ENCODE measurements around the gene SIDT1. TPM values are rescaled to one million over a fixed set of nuclear protein-coding genes. Genes with fewer than 3 reads are reported as not detected.

SIDT1 gene
- total and polyA plus RNA-seq, 4 donors, result 0.08 to 2.2 (median 0.82) TPM

- peaks cover 0 to 13% (median 6%) of the 10 kb centered on the region in 4 donors for H3K4me1 ChIP-seq (ENCODE audit: control insufficient read depth in 4 of 4, insufficient read depth in 4 of 4, low read length in 3 of 4)
- no peak overlapping the region for H3K27ac ChIP-seq (ENCODE audit: low read depth in 1 of 2, low read length in 2 of 2)
- no peak overlapping the region for H3K4me3 ChIP-seq (ENCODE audit: low read depth in 1 of 3, low read length in 3 of 3)
- no peak overlapping the region for H3K9ac ChIP-seq (ENCODE audit: low read depth in 1 of 2, low read length in 2 of 2)
- no peak for DNase-seq (ENCODE audit: low spot score)
- H3K9me3 ChIP-seq (ENCODE audit: control insufficient read depth in 4 of 4, low read length in 3 of 4), result peaks cover 0 to 3% (median under 1%) of the 10 kb centered on the region in 4 donors
- TF ChIP-seq YY1 (IDR thresholded peaks at IDR 0.05), result no peak
- no peaks in the 10 kb centered on the region for H3K27me3 ChIP-seq (ENCODE audit: control insufficient read depth in 4 of 4, insufficient read depth in 4 of 4, low read length in 3 of 4)
- no peaks in the 10 kb centered on the region for H3K36me3 ChIP-seq (ENCODE audit: control insufficient read depth in 4 of 4, insufficient read depth in 3 of 4, low read depth in 1 of 4, low read length in 3 of 4)
Observed at GRCh38 chr3:113537155-113537554, 4.8 kb downstream of the SIDT1 start.

DNA sequence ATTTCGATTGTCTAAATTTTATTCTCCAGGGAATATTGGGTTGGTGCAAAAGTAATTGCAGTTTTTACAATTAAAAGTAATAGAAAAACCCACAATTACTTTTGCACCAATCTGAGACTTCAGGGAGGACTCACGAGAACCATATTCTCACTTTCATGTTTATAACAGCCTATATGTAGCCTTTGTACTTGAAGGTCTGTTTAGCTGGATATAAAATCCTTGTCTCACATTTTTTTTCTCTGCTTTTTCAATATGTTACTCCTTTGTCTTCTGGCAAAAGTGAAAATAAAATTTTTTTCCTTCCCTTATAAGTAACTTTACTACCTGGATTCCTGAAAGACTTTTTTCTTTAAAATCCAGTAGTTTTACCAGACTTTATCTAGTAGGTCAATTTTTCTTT is 9.2 kb downstream of the SIDT1 start:
- no peak overlapping the region for H3K9ac ChIP-seq (ENCODE audit: low read depth in 1 of 2, low read length in 2 of 2)
- no peaks in the 10 kb centered on the region for H3K4me1 ChIP-seq (ENCODE audit: control insufficient read depth in 4 of 4, insufficient read depth in 4 of 4, low read length in 3 of 4)
- TF ChIP-seq NR2F2 (IDR thresholded peaks at IDR 0.05), result no peak
- TF ChIP-seq EGR1 (IDR thresholded peaks at IDR 0.05; ENCODE audit: low read depth in 2 of 2), result no peak
- no peak for TF ChIP-seq HNF4A (conservative IDR thresholded peaks at IDR 0.05)
- TF ChIP-seq HNF4G (IDR thresholded peaks at IDR 0.05), result no peak
- TF ChIP-seq CTCF (IDR thresholded peaks at IDR 0.05; ENCODE audit: low read depth, low read length, missing input control), result no peak
- no peak for TF ChIP-seq GABPA (IDR thresholded peaks at IDR 0.05 in 1 of 2, conservative IDR thresholded peaks at IDR 0.05 in 1 of 2)
- no peak for TF ChIP-seq ATF3 (IDR thresholded peaks at IDR 0.05)
- TF ChIP-seq, protein P1, sequence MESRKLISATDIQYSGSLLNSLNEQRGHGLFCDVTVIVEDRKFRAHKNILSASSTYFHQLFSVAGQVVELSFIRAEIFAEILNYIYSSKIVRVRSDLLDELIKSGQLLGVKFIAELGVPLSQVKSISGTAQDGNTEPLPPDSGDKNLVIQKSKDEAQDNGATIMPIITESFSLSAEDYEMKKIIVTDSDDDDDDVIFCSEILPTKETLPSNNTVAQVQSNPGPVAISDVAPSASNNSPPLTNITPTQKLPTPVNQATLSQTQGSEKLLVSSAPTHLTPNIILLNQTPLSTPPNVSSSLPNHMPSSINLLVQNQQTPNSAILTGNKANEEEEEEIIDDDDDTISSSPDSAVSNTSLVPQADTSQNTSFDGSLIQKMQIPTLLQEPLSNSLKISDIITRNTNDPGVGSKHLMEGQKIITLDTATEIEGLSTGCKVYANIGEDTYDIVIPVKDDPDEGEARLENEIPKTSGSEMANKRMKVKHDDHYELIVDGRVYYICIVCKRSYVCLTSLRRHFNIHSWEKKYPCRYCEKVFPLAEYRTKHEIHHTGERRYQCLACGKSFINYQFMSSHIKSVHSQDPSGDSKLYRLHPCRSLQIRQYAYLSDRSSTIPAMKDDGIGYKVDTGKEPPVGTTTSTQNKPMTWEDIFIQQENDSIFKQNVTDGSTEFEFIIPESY (IDR thresholded peaks at IDR 0.05), result no peak
- TF ChIP-seq FOXA1 (IDR thresholded peaks at IDR 0.05), result no peak
- TF ChIP-seq TAF1 (conservative IDR thresholded peaks at IDR 0.05), result no peak
- TF ChIP-seq, protein P2, sequence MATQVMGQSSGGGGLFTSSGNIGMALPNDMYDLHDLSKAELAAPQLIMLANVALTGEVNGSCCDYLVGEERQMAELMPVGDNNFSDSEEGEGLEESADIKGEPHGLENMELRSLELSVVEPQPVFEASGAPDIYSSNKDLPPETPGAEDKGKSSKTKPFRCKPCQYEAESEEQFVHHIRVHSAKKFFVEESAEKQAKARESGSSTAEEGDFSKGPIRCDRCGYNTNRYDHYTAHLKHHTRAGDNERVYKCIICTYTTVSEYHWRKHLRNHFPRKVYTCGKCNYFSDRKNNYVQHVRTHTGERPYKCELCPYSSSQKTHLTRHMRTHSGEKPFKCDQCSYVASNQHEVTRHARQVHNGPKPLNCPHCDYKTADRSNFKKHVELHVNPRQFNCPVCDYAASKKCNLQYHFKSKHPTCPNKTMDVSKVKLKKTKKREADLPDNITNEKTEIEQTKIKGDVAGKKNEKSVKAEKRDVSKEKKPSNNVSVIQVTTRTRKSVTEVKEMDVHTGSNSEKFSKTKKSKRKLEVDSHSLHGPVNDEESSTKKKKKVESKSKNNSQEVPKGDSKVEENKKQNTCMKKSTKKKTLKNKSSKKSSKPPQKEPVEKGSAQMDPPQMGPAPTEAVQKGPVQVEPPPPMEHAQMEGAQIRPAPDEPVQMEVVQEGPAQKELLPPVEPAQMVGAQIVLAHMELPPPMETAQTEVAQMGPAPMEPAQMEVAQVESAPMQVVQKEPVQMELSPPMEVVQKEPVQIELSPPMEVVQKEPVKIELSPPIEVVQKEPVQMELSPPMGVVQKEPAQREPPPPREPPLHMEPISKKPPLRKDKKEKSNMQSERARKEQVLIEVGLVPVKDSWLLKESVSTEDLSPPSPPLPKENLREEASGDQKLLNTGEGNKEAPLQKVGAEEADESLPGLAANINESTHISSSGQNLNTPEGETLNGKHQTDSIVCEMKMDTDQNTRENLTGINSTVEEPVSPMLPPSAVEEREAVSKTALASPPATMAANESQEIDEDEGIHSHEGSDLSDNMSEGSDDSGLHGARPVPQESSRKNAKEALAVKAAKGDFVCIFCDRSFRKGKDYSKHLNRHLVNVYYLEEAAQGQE (IDR thresholded peaks at IDR 0.05), result no peak
- TF ChIP-seq, protein P3, sequence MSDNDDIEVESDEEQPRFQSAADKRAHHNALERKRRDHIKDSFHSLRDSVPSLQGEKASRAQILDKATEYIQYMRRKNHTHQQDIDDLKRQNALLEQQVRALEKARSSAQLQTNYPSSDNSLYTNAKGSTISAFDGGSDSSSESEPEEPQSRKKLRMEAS (IDR thresholded peaks at IDR 0.05), result no peak
- no peak for TF ChIP-seq JUND (IDR thresholded peaks at IDR 0.05)
- no peak for TF ChIP-seq SP1 (IDR thresholded peaks at IDR 0.05)
- TF ChIP-seq YY1 (IDR thresholded peaks at IDR 0.05), result no peak
- TF ChIP-seq RAD21 (IDR thresholded peaks at IDR 0.05), result no peak
- no peak for TF ChIP-seq RXRA (IDR thresholded peaks at IDR 0.05)
- no peak for TF ChIP-seq FOXA2 (IDR thresholded peaks at IDR 0.05)
- WGBS, result 84% methylated on average over 2 of the region's 2 CpGs
- no peaks in the 10 kb centered on the region for H3K36me3 ChIP-seq (ENCODE audit: control insufficient read depth in 4 of 4, insufficient read depth in 3 of 4, low read depth in 1 of 4, low read length in 3 of 4)
- H3K27ac ChIP-seq (ENCODE audit: low read depth in 1 of 2, low read length in 2 of 2), result no peak overlapping the region
- no peak overlapping the region for H3K4me3 ChIP-seq (ENCODE audit: low read depth in 1 of 3, low read length in 3 of 3)
- H3K27me3 ChIP-seq (ENCODE audit: control insufficient read depth in 4 of 4, insufficient read depth in 4 of 4, low read length in 3 of 4), result no peaks in the 10 kb centered on the region
- H3K9me3 ChIP-seq (ENCODE audit: control insufficient read depth in 4 of 4, low read length in 3 of 4), result peaks cover 0 to 7% (median under 1%) of the 10 kb centered on the region in 4 donors
- DNase-seq (ENCODE audit: low spot score), result no peak

Measured in liver (tissue), 9 donors.